ENCODE data around the gene PSG1.
"Not testable (repeated sequence)": the region's sequence is repeated elsewhere in the genome, so short reads cannot be mapped to it uniquely, and the experiment has no call there.

DNA sequence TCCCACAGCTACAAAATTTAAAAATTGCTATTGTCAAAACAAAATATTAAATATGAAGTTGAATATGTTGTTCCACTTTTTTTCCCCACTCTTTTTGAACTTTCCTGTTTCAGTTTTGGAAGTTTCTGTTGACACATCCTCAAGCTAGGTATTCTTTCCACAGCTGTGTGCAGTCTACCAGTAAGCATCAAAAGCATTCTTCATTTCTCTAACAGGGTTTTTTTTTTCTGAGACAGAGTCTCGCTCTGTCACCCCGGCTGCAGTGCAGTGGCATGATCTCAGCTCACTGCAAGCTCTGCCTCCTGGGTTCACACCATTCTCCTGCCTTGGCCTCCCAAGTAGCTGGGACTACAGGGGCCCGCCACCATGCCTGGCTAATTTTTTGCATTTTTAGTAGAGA is 5.4 kb downstream of the PSG1 start:
- TF ChIP-seq, protein P1, sequence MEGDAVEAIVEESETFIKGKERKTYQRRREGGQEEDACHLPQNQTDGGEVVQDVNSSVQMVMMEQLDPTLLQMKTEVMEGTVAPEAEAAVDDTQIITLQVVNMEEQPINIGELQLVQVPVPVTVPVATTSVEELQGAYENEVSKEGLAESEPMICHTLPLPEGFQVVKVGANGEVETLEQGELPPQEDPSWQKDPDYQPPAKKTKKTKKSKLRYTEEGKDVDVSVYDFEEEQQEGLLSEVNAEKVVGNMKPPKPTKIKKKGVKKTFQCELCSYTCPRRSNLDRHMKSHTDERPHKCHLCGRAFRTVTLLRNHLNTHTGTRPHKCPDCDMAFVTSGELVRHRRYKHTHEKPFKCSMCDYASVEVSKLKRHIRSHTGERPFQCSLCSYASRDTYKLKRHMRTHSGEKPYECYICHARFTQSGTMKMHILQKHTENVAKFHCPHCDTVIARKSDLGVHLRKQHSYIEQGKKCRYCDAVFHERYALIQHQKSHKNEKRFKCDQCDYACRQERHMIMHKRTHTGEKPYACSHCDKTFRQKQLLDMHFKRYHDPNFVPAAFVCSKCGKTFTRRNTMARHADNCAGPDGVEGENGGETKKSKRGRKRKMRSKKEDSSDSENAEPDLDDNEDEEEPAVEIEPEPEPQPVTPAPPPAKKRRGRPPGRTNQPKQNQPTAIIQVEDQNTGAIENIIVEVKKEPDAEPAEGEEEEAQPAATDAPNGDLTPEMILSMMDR (IDR thresholded peaks at IDR 0.05; ENCODE audit: insufficient read depth, low read length, poor library complexity, severe bottlenecking) = not testable (repeated sequence)
- not testable (repeated sequence) for TF ChIP-seq EZH2phosphoT487 (conservative IDR thresholded peaks at IDR 0.05; ENCODE audit: low read length)
